Gastrocnemius medialis (tissue), 4 donors: Measurements from ENCODE around the gene OTOP3.

Experiments used
- CTCF ChIP-seq, 5 experiments: fragments of 450-650 bp in 3 of 5; fragments of 200-600 bp in 2 of 5; sonication (generic) in 2 of 5; IDR thresholded peaks in 4 of 5; conservative IDR thresholded peaks in 1 of 5; 1 replicate in 4 of 5; 2 replicates in 1 of 5; pipeline ENCODE4 v1.5.1; 2016 to 2019; ENCODE audit warnings: antibody characterized with exemption in 5 of 5, mild to moderate bottlenecking in 3 of 5, moderate library complexity in 3 of 5
- POLR2A ChIP-seq, 2 donors: fragments of 450-650 bp; IDR thresholded peaks; one replicate each; pipeline ENCODE4 v1.6.1; 2017; ENCODE audit warnings: antibody characterized with exemption in 2 of 2, mild to moderate bottlenecking in 2 of 2, moderate library complexity in 2 of 2

- TF ChIP-seq CTCF (IDR thresholded peaks at IDR 0.05 in 4 of 5, conservative IDR thresholded peaks at IDR 0.05 in 1 of 5) (no peak), POLR2A (IDR thresholded peaks at IDR 0.05) (no peak)
These were observed 60.1 kb downstream of the OTOP3 start for GRCh38 chr17:74995847-74996246.
